ENCODE data around the gene TFAP2E.

TFAP2E gene

DNA sequence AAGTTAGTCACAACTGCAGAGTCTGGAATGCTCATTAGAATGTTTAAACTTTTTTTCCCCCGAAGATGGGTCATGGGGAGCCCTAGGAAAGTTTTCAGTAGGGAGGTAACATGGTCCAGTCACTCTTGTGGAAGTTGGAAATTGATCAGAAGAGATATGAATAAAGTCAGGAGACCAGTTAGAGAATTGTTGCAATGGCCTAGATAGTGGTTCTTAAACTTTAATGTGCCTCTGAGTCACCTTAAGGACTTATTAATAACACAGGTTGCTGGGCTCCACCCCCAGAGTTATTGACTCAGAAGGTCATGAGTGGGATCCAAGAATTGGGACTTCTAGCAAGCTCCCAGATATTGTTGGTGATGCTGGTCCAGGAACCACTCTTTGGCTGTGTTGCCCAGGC lies 3.2 kb upstream of the TFAP2E start:
- TF ChIP-seq, protein P1, sequence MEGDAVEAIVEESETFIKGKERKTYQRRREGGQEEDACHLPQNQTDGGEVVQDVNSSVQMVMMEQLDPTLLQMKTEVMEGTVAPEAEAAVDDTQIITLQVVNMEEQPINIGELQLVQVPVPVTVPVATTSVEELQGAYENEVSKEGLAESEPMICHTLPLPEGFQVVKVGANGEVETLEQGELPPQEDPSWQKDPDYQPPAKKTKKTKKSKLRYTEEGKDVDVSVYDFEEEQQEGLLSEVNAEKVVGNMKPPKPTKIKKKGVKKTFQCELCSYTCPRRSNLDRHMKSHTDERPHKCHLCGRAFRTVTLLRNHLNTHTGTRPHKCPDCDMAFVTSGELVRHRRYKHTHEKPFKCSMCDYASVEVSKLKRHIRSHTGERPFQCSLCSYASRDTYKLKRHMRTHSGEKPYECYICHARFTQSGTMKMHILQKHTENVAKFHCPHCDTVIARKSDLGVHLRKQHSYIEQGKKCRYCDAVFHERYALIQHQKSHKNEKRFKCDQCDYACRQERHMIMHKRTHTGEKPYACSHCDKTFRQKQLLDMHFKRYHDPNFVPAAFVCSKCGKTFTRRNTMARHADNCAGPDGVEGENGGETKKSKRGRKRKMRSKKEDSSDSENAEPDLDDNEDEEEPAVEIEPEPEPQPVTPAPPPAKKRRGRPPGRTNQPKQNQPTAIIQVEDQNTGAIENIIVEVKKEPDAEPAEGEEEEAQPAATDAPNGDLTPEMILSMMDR (conservative IDR thresholded peaks at IDR 0.05; ENCODE audit: low read depth): no peak
- DNase-seq (ENCODE audit: low spot score): no peak
- POLR2A ChIA-PET (ENCODE audit: low non-redundant PET): no interaction called here
- CTCF ChIA-PET: no interaction called here
- H3K27ac ChIP-seq: no peak overlapping the region

DNA sequence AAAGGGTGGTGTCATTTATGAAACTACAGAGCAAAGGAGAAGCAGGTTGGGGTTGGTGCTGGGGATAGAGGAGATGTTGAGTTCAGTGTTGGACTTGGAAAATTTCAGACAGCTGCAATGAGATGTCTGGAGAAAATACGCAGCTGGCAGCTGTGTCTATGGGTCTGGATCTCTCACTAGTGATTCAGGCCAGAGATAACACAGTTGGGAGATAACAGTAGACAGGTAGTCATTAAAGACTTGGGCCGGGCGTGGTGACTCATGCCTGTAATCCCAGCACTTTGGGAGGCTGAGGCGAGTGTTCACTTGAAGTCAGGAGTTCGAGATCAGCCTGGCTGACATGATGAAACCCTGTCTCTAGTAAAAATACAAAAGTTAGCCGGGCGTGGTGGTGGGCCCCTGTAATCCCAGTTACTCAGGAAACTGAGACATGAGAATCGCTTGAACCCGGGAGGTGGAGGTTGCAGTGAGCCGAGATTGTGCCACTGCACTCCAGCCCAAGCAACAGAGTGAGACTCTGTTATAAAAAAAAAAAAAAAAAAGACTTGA lies 2.5 kb upstream of the TFAP2E start:
- ChIA-PET CTCF (interaction anchor here (0.6 kb wide), 1 partner anchor 144 kb away, joined by 4 read pairs; no protein-coding TSS in a partner anchor), POLR2A (ENCODE audit: low non-redundant PET) (no interaction called here)
- H3K27ac ChIP-seq: no peak overlapping the region
- no peak for DNase-seq (ENCODE audit: low spot score)
- TF ChIP-seq, protein P1 (conservative IDR thresholded peaks at IDR 0.05; ENCODE audit: low read depth): no peak

DNA sequence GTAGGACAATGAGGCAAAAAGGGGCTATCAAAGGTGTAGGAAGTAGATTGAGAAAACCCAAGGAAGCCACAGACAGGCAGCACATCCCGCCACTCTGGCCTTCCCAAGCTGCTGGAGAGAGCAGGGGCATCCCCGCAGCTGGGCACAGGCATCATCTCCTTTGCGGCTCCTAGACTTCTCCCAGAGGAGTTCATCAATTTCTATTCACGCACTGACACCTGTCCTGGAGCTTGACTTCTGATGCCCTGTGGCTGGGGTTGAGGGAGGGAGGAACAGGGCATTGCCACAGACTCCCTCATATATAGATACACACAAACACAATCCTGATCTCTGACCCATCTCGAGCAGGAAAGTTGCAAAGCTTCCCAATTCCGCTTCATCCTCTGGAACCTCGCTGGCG lies 1.9 kb upstream of the TFAP2E start:
- no peak for DNase-seq (ENCODE audit: low spot score)
- CTCF ChIA-PET: interaction anchor here (0.6 kb wide), 3 partner anchors 116 to 144 kb away, joined by 3 to 4 read pairs (median 4); no protein-coding TSS in a partner anchor
- POLR2A ChIA-PET (ENCODE audit: low non-redundant PET): no interaction called here
- TF ChIP-seq, protein P1 (conservative IDR thresholded peaks at IDR 0.05; ENCODE audit: low read depth): no peak
- H3K27ac ChIP-seq: no peak overlapping the region

DNA sequence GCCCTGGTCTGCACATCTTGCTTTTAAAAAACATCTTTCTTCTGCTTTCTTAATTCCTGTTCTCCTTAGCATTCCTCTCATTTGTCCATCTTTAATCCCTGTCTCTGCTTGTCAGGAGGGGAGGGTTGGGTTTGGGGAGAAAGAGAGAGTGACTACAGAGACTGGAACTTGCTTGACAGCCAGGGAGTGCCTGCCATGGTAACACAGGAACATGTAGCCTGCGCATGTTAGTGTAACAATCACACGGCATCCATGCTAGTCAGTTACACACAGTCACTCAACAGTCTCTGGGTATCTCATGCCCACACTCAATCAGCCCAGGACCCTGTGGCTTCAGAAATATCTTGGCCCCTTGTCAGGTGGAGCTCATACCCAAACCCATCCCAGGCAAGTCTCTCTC lies 818 bp upstream of the TFAP2E start:
- TF ChIP-seq, protein P1 (conservative IDR thresholded peaks at IDR 0.05; ENCODE audit: low read depth): no peak
- ChIA-PET CTCF (interaction anchor here (0.7 kb wide), 1 partner anchor 233 kb away, joined by 3 read pairs; no protein-coding TSS in a partner anchor), POLR2A (ENCODE audit: low non-redundant PET) (interaction anchor here (0.6 kb wide), 1 partner anchor 35 kb away, joined by 6 read pairs; no protein-coding TSS in a partner anchor)
- no peak overlapping the region for H3K27ac ChIP-seq
- no peak for DNase-seq (ENCODE audit: low spot score)

DNA sequence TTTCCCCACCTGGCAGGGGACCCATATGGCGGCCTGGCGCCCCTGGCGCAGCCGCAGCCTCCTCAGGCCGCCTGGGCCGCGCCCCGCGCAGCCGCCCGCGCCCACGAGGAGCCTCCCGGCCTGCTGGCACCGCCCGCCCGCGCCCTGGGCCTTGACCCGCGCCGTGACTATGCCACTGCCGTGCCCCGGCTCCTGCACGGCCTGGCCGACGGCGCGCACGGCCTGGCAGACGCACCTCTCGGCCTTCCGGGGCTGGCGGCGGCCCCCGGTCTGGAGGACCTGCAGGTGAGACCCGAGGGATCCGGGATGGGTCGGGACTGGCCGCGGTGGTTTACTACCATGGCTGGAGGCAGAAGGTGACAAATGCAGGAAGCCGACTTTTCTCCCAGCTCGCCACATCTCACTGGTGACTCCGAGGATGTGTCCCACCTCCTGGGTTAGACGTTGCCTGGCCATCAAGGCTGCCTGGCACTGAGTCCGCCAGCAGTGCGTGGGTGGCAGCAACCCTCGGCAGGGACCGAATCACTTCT lies 1.1 kb downstream of the TFAP2E start:
- TF ChIP-seq, protein P1 (conservative IDR thresholded peaks at IDR 0.05; ENCODE audit: low read depth): no peak
- no peak for DNase-seq (ENCODE audit: low spot score)
- ChIA-PET CTCF (no interaction called here), POLR2A (ENCODE audit: low non-redundant PET) (interaction anchor here (0.6 kb wide), 1 partner anchor 19 kb away, joined by 3 read pairs; no protein-coding TSS in a partner anchor)
- H3K27ac ChIP-seq: no peak overlapping the region

DNA sequence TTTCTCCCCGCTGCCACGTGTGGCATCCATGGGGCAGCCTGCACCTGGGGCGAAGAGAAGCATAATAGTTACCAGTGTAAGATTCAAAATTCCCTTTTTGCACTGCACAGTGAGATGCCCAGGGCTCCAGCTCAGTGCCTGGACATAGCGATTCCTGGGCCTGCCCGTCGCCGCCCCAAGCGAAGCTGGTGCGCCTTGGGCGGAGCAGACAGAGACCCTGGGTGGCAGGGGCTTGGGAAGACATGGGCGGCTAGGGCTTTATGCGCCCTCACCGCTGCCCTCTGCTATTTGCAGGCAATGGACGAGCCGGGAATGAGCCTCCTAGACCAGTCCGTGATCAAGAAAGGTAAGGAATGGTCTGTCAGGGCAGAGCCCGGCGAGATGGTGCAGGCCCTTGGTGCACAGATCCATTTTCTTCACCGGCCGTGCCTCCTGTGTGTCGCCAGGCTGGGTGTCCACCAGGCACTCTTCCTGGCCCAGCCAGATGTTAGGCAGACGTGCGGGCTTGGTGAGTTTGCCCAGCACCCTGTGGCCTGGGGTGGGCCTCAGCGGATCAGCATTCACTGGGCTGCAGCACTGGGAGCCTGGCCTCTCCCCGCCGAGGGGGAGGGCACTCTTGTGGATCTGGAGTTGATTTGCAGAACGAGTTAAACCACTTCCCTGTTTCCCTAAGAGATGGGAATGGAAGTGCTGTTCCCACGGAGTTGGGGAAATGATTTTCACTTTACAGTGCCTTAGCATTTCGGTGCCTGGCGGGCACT lies 1.7 kb downstream of the TFAP2E start:
- no peak for DNase-seq (ENCODE audit: low spot score)
- H3K27ac ChIP-seq: no peak overlapping the region
- TF ChIP-seq, protein P1 (conservative IDR thresholded peaks at IDR 0.05; ENCODE audit: low read depth): no peak
- POLR2A ChIA-PET (ENCODE audit: low non-redundant PET): no interaction called here
- CTCF ChIA-PET: no interaction called here
